HS-5 (cell line): Measurements from ENCODE around the gene COPG2.

Experiments
- DNase-seq: peaks from one replicate; pipeline ENCODE4 v3.0.0-alpha.2; 2012; ENCODE audit warnings: low read depth

Gene COPG2

GRCh38 chr7:130471974-130472373 lies 196.6 kb downstream of the COPG2 start:
- DNase-seq = no peak

GRCh38 chr7:130468612-130469011 lies 199.9 kb downstream of the COPG2 start:
- no peak for DNase-seq

- DNase-seq = no peak
Observed at GRCh38 chr7:130463553-130464434, 204.8 kb downstream of the COPG2 start.

GRCh38 chr7:130461272-130461671 lies 207.3 kb downstream of the COPG2 start:
- DNase-seq = no peak

GRCh38 chr7:130458257-130458656 lies 210.3 kb downstream of the COPG2 start:
- no peak for DNase-seq
